Endothelial cell (in vitro differentiated cells): ENCODE data around the gene KRT32. TPM values are rescaled to one million over a fixed set of nuclear protein-coding genes. Genes with fewer than 3 reads are reported as not detected.

Experiments used
- DNase-seq: peaks from one replicate; pipeline ENCODE4 v3.0.0; 2021; ENCODE audit warnings: low spot score
- H3K27ac Mint-ChIP-seq: one replicate; pipeline ENCODE4 v1.8.0; 2021; ENCODE audit warnings: mixed read lengths, inconsistent platforms; ENCODE audit not compliant: unreplicated experiment
- H3K27me3 Mint-ChIP-seq: one replicate; pipeline ENCODE4 v1.8.0; 2021; ENCODE audit warnings: mild to moderate bottlenecking, moderate library complexity, mixed read lengths, inconsistent platforms; ENCODE audit not compliant: unreplicated experiment
- H3K36me3 Mint-ChIP-seq: one replicate; pipeline ENCODE4 v1.8.0; 2021; ENCODE audit warnings: mild to moderate bottlenecking, low read depth, mixed read lengths, inconsistent platforms; ENCODE audit not compliant: unreplicated experiment
- H3K4me1 Mint-ChIP-seq: one replicate; pipeline ENCODE4 v1.8.0; 2021; ENCODE audit warnings: mild to moderate bottlenecking, mixed read lengths, inconsistent platforms; ENCODE audit not compliant: unreplicated experiment
- H3K4me3 Mint-ChIP-seq: one replicate; pipeline ENCODE4 v1.8.0; 2021; ENCODE audit warnings: mild to moderate bottlenecking, mixed read lengths, inconsistent platforms; ENCODE audit not compliant: unreplicated experiment
- H3K9me3 Mint-ChIP-seq: one replicate; pipeline ENCODE4 v1.8.0; 2021; ENCODE audit warnings: mixed read lengths, inconsistent platforms; ENCODE audit not compliant: unreplicated experiment
- microRNA-seq: library from miRNA; unstranded; fragments of <30 nt; microRNA quantifications from one replicate; pipeline ENCODE4, GENCODE V29; 2020; ENCODE audit not compliant: unreplicated experiment
- total RNA-seq: library from RNA; stranded (reverse); fragmentation: NEBNext Ultra II Directional; extraction: Animal tissue kit (Norgen Biotek cat#: 25700); gene quantifications from one replicate; pipeline ENCODE4 v1.2.1, GENCODE V29; 2021; ENCODE audit not compliant: unreplicated experiment
- TF ChIP-seq, protein P1 (sequence below): fragments of 200-600 bp; sonication (generic); IDR thresholded peaks from one replicate; pipeline ENCODE4 v1.5.0; 2021; ENCODE audit warnings: antibody characterized with exemption; ENCODE audit not compliant: unreplicated experiment

Gene KRT32
- total RNA-seq, 1 donor from 2014 or later = not detected

DNA sequence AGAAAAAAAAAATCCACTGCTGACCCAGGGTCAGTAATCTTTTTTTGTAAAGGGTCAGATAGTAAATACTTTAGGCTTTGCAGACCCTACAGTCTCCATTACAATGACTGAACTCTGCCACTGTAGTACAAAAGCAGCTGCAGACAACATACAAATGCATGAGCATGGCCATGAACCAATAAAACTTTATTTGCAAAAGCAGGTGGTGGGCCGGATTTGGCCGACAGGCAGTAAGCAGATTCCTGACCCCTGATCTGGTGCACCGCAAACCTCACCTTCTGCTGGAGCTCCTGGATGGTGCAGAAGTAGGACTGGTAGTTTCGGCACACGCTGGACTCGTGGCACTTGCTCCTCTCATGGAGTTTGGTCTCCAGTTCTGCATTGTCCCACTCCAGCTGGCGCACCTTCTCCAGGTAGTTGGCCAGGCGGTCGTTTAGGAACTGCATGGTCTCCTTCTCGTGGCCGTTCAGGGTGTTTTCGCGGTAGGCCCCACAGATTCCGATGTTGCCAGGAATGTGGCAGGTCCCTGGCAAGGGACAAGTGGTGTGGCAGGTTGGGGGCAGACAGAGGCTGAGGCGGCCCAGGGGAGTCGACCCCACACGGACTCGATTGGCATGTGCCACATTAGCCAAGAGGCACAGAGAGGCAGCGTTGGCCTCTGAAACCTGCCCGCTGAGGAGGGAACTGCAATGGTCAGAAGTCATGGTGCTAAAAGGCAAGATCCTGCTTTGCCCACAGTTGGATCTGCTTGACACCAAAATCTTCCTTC is 55.9 kb downstream of the KRT32 start:
- Mint-ChIP-seq H3K4me3 (no peak overlapping the region), H3K9me3 (no peaks in the 10 kb centered on the region), H3K27ac (no peak overlapping the region), H3K36me3 (no peaks in the 10 kb centered on the region), H3K27me3 (peaks cover 1% of the 10 kb centered on the region), H3K4me1 (no peaks in the 10 kb centered on the region)
- TF ChIP-seq, protein P1, sequence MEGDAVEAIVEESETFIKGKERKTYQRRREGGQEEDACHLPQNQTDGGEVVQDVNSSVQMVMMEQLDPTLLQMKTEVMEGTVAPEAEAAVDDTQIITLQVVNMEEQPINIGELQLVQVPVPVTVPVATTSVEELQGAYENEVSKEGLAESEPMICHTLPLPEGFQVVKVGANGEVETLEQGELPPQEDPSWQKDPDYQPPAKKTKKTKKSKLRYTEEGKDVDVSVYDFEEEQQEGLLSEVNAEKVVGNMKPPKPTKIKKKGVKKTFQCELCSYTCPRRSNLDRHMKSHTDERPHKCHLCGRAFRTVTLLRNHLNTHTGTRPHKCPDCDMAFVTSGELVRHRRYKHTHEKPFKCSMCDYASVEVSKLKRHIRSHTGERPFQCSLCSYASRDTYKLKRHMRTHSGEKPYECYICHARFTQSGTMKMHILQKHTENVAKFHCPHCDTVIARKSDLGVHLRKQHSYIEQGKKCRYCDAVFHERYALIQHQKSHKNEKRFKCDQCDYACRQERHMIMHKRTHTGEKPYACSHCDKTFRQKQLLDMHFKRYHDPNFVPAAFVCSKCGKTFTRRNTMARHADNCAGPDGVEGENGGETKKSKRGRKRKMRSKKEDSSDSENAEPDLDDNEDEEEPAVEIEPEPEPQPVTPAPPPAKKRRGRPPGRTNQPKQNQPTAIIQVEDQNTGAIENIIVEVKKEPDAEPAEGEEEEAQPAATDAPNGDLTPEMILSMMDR = no peak
- DNase-seq = no peak

Small RNA genes within 50 kb of the gene (microRNA-seq; reads per million reads assigned to microRNA genes)
- not detected for gene MIR6510

Other genes with a start within 250 kb of the KRT32 start
- gene KRTAP9-2, start 240.7 kb downstream of the KRT32 start, total RNA-seq = not detected
- not detected for gene KRTAP9-3, start 234.9 kb downstream of the KRT32 start, total RNA-seq
- not detected for gene KRTAP9-8, start 229.4 kb downstream of the KRT32 start, total RNA-seq
- gene KRTAP9-4, start 217.7 kb downstream of the KRT32 start, total RNA-seq = not detected
- gene KRTAP9-9, start 212.0 kb downstream of the KRT32 start, total RNA-seq = not detected
- gene KRTAP9-6, start 202.0 kb downstream of the KRT32 start, total RNA-seq = not detected
- not detected for gene KRTAP9-7, start 191.7 kb downstream of the KRT32 start, total RNA-seq
- gene KRTAP29-1, start 164.5 kb downstream of the KRT32 start, total RNA-seq = not detected
- gene KRTAP16-1, start 158.1 kb downstream of the KRT32 start, total RNA-seq = not detected
- gene KRTAP17-1, start 151.7 kb downstream of the KRT32 start, total RNA-seq = not detected
- not detected for gene KRT33A, start 116.6 kb downstream of the KRT32 start, total RNA-seq
- gene KRT33B, start 97.6 kb downstream of the KRT32 start, total RNA-seq = not detected
- gene KRT34, start 85.1 kb downstream of the KRT32 start, total RNA-seq = not detected
- not detected for gene KRT31, start 69.8 kb downstream of the KRT32 start, total RNA-seq
- not detected for gene KRT37, start 42.8 kb downstream of the KRT32 start, total RNA-seq
- not detected for gene KRT38, start 26.4 kb downstream of the KRT32 start, total RNA-seq
- not detected for gene KRT35, start 13.8 kb upstream of the KRT32 start, total RNA-seq
- not detected for gene KRT36, start 22.5 kb upstream of the KRT32 start, total RNA-seq
- not detected for gene KRT13, start 38.2 kb upstream of the KRT32 start, total RNA-seq
- not detected for gene KRT15, start 51.5 kb upstream of the KRT32 start, total RNA-seq
- gene KRT19, start 60.9 kb upstream of the KRT32 start, total RNA-seq = 4.5 TPM
- gene KRT9, start 104.7 kb upstream of the KRT32 start, total RNA-seq = not detected
- gene KRT14, start 119.5 kb upstream of the KRT32 start, total RNA-seq = not detected
- gene KRT16, start 145.4 kb upstream of the KRT32 start, total RNA-seq = not detected
- not detected for gene KRT17, start 157.2 kb upstream of the KRT32 start, total RNA-seq
- gene EIF1, start 221.5 kb upstream of the KRT32 start, total RNA-seq = 569 TPM
- not detected for gene GAST, start 244.9 kb upstream of the KRT32 start, total RNA-seq